NCI-H2196 (cell line): ENCODE results near the gene PPP1R15A.
"Not testable (repeated sequence)": the region's sequence is repeated elsewhere in the genome, so short reads cannot be mapped to it uniquely, and the experiment has no call there.

Source experiments
- DNase-seq: peaks from one replicate; lab custom pipeline; 2025; ENCODE audit not compliant: unreplicated experiment; lab: John Stamatoyannopoulos, UW

The PPP1R15A gene

GRCh38 chr19:48879025-48879637 lies 6.9 kb downstream of the PPP1R15A start:
- no peak for DNase-seq

- not testable (repeated sequence) for DNase-seq
These were observed 7.5 kb downstream of the PPP1R15A start for GRCh38 chr19:48879696-48880095.

- DNase-seq = no peak
These were observed 9.8 kb downstream of the PPP1R15A start for GRCh38 chr19:48881741-48882657.

- DNase-seq = no peak
These were observed 11.5 kb downstream of the PPP1R15A start for GRCh38 chr19:48883726-48884125.

- no peak for DNase-seq
These were observed 15.8 kb downstream of the PPP1R15A start for GRCh38 chr19:48887861-48888612.

- DNase-seq = not testable (repeated sequence)
These were observed 17.3 kb downstream of the PPP1R15A start for GRCh38 chr19:48889496-48889895.

GRCh38 chr19:48890551-48890950 lies 18.3 kb downstream of the PPP1R15A start:
- no peak for DNase-seq

GRCh38 chr19:48895226-48895625 lies 23.0 kb downstream of the PPP1R15A start:
- no peak for DNase-seq

- DNase-seq = no peak
These were observed 24.0 kb downstream of the PPP1R15A start for GRCh38 chr19:48896191-48896720.

- no peak for DNase-seq
These were observed 25.0 kb downstream of the PPP1R15A start for GRCh38 chr19:48897181-48897580.

GRCh38 chr19:48899386-48899749 lies 27.1 kb downstream of the PPP1R15A start:
- DNase-seq = not testable (repeated sequence)

- peak; percentile 100 for DNase-seq
These were observed 27.7 kb downstream of the PPP1R15A start, which contains the start of gene NUCB1 for GRCh38 chr19:48899781-48900476. Gene NUCB1, plus strand, starts transcription at chr19:48900312. Its CDS starts 485 bp downstream, at chr19:48900797.

GRCh38 chr19:48900477-48901406 lies 28.5 kb downstream of the PPP1R15A start:
- peak; percentile 15 for DNase-seq

- DNase-seq = not testable (repeated sequence)
These were observed 30.1 kb downstream of the PPP1R15A start for GRCh38 chr19:48902291-48902690.

GRCh38 chr19:48903788-48904187 lies 31.6 kb downstream of the PPP1R15A start:
- DNase-seq = not testable (repeated sequence)

- DNase-seq = no peak
These were observed 33.4 kb downstream of the PPP1R15A start for GRCh38 chr19:48905664-48906063.

- DNase-seq = no peak
These were observed 34.1 kb downstream of the PPP1R15A start for GRCh38 chr19:48906324-48906723.

- no peak for DNase-seq
These were observed 35.5 kb downstream of the PPP1R15A start for GRCh38 chr19:48907671-48908070.

GRCh38 chr19:48909424-48910077 lies 37.3 kb downstream of the PPP1R15A start:
- peak; percentile 17 for DNase-seq
